ENCODE measurements around the gene RPGRIP1L. TPM values are rescaled to one million over a fixed set of nuclear protein-coding genes. Genes with fewer than 3 reads are reported as not detected.

RPGRIP1L gene
- total RNA-seq (2022; extraction: Qiagen RNA extraction), result 9.0 to 12.3 TPM (median 9.9 TPM) in 5 replicates

DNA sequence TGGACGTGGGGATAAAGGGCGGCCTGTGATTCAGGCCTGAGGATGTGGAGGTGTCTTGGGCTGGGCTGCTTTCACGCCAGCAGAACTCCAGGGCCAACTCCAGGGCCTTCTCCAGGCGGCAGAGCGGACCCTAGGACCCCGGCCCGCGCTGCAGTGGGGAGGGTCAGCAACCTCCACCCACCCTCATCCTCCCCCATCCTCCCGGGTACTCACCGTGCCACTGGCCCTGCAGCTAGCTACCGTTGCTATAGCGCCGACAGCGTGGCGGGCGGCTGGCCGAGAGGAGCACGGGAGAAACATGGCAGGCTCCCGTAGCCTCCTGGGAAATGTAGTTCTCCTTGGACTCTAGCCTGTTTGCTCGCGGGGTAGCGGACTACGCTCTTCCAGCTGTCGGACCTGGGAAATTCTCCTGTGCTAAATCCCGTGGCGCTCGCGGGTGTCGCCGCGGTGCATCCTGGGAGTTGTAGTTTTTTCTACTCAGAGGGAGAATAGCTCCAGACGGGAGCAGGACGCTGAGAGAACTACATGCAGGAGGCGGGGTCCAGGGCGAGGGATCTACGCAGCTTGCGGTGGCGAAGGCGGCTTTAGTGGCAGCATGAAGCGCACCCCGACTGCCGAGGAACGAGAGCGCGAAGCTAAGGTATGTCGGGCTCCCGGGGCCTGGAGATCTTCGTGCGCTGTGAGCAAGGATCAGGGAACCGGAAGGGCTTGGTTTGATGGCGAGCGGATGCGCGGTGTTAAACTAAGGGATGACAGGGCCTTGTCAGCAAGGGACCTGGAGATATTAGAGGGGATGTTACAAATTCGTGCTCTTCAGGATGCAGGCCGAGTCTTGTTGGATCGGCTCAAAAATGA, at the start of gene RPGRIP1L, which contains the start of gene FTO:
TSS of gene RPGRIP1L (minus strand) at position 270 of the 855 bp plus-strand sequence. CDS start 3,136 bp downstream, outside the sequence.
TSS of gene FTO (plus strand) at position 567 of the 855 bp plus-strand sequence.

Other genes with a start within 250 kb of the RPGRIP1L start
- 20.0 to 30.5 TPM (median 25.7 TPM) in 5 replicates for gene AKTIP, start 200.7 kb downstream of the RPGRIP1L start, total RNA-seq (2022; extraction: Qiagen RNA extraction)
- gene FTO, start 297 bp upstream of the RPGRIP1L start, total RNA-seq (2022; extraction: Qiagen RNA extraction), result 24.0 to 46.0 TPM (median 28.4 TPM) in 5 replicates

Measured in A549 treated with Hydrocortisone at 1 μM for 4 hours (cell line).